ENCODE results near the gene KLF2.
"Not testable (repeated sequence)": the region's sequence is repeated elsewhere in the genome, so short reads cannot be mapped to it uniquely, and the experiment has no call there.

KLF2 gene

GRCh38 chr19:16297575-16298178 is 26.9 kb upstream of the KLF2 start:
- DNase-seq (ENCODE audit: insufficient read length, low spot score) (no peak), FAIRE-seq (no peak)
- TF ChIP-seq POLR2A (IDR thresholded peaks at IDR 0.05; ENCODE audit: low read depth, low read length): no peak

- no peak for DNase-seq (ENCODE audit: insufficient read length, low spot score)
- no peak for FAIRE-seq
- TF ChIP-seq POLR2A (IDR thresholded peaks at IDR 0.05; ENCODE audit: low read depth, low read length): no peak
Observed at GRCh38 chr19:16298334-16298733, 26.3 kb upstream of the KLF2 start.

GRCh38 chr19:16301999-16302694 is 22.5 kb upstream of the KLF2 start:
- TF ChIP-seq POLR2A (IDR thresholded peaks at IDR 0.05; ENCODE audit: low read depth, low read length): no peak
- peak; percentile 76 for FAIRE-seq
- DNase-seq (ENCODE audit: insufficient read length, low spot score): peak; percentile 71

- FAIRE-seq (no peak), DNase-seq (ENCODE audit: insufficient read length, low spot score) (no peak)
- no peak for TF ChIP-seq POLR2A (IDR thresholded peaks at IDR 0.05; ENCODE audit: low read depth, low read length)
Observed at GRCh38 chr19:16303755-16304154, 20.9 kb upstream of the KLF2 start.

- FAIRE-seq; DNase-seq (ENCODE audit: insufficient read length, low spot score): not testable (repeated sequence)
Observed at GRCh38 chr19:16304511-16304910, 20.1 kb upstream of the KLF2 start.

- DNase-seq (ENCODE audit: insufficient read length, low spot score); FAIRE-seq: not testable (repeated sequence)
Observed at GRCh38 chr19:16305060-16305459, 19.6 kb upstream of the KLF2 start.

- no peak for TF ChIP-seq POLR2A (IDR thresholded peaks at IDR 0.05; ENCODE audit: low read depth, low read length)
Observed at GRCh38 chr19:16306728-16307402, 17.8 kb upstream of the KLF2 start.

GRCh38 chr19:16308081-16308480 is 16.5 kb upstream of the KLF2 start:
- no peak for DNase-seq (ENCODE audit: insufficient read length, low spot score)
- FAIRE-seq: no peak
- no peak for TF ChIP-seq POLR2A (IDR thresholded peaks at IDR 0.05; ENCODE audit: low read depth, low read length)

More at GRCh38 chr19:16306728-16307402, 17.8 kb upstream of the KLF2 start:
- FAIRE-seq (no peak), DNase-seq (ENCODE audit: insufficient read length, low spot score) (no peak)

GRCh38 chr19:16309643-16310042 is 15.0 kb upstream of the KLF2 start:
- TF ChIP-seq POLR2A (IDR thresholded peaks at IDR 0.05; ENCODE audit: low read depth, low read length): no peak
- DNase-seq (ENCODE audit: insufficient read length, low spot score) (no peak), FAIRE-seq (no peak)

GRCh38 chr19:16315825-16316505 is 8.7 kb upstream of the KLF2 start:
- FAIRE-seq: no peak

GRCh38 chr19:16316506-16316882 is 8.1 kb upstream of the KLF2 start:
- no peak for DNase-seq (ENCODE audit: insufficient read length, low spot score)
- FAIRE-seq: no peak
- TF ChIP-seq POLR2A (IDR thresholded peaks at IDR 0.05; ENCODE audit: low read depth, low read length): no peak

More at GRCh38 chr19:16315825-16316505, 8.7 kb upstream of the KLF2 start:
- TF ChIP-seq POLR2A (IDR thresholded peaks at IDR 0.05; ENCODE audit: low read depth, low read length): no peak
- no peak for DNase-seq (ENCODE audit: insufficient read length, low spot score)

- DNase-seq (ENCODE audit: insufficient read length, low spot score) (no peak), FAIRE-seq (no peak)
Observed at GRCh38 chr19:16319481-16319880, 5.1 kb upstream of the KLF2 start.

GRCh38 chr19:16320987-16321386 is 3.6 kb upstream of the KLF2 start:
- DNase-seq (ENCODE audit: insufficient read length, low spot score) (no peak), FAIRE-seq (no peak)
- TF ChIP-seq POLR2A (IDR thresholded peaks at IDR 0.05; ENCODE audit: low read depth, low read length): no peak

More at GRCh38 chr19:16319481-16319880, 5.1 kb upstream of the KLF2 start:
- no peak for TF ChIP-seq POLR2A (IDR thresholded peaks at IDR 0.05; ENCODE audit: low read depth, low read length)

GRCh38 chr19:16325161-16325527 is 518 bp downstream of the KLF2 start:
- DNase-seq (ENCODE audit: insufficient read length, low spot score) (peak; percentile 44), FAIRE-seq (no peak)
- TF ChIP-seq POLR2A (IDR thresholded peaks at IDR 0.05; ENCODE audit: low read depth, low read length): no peak
